Measurements from ENCODE around the gene SPDYE4.

SPDYE4 gene

GRCh38 chr17:8736796-8737195, 21.6 kb downstream of the SPDYE4 start:
- DNase-seq, result no peak

GRCh38 chr17:8736362-8736761, 22.0 kb downstream of the SPDYE4 start:
- no peak for DNase-seq

GRCh38 chr17:8735336-8735939, 22.9 kb downstream of the SPDYE4 start:
- no peak for DNase-seq

GRCh38 chr17:8734876-8735275, 23.5 kb downstream of the SPDYE4 start:
- DNase-seq, result no peak

GRCh38 chr17:8732406-8733085, 25.8 kb downstream of the SPDYE4 start:
- no peak for DNase-seq

- DNase-seq, result no peak
These were observed 28.5 kb downstream of the SPDYE4 start for GRCh38 chr17:8729860-8730259.

- no peak for DNase-seq
These were observed 28.9 kb downstream of the SPDYE4 start for GRCh38 chr17:8729421-8729820.

GRCh38 chr17:8728971-8729370, 29.4 kb downstream of the SPDYE4 start:
- no peak for DNase-seq

GRCh38 chr17:8728251-8728938, 30.0 kb downstream of the SPDYE4 start:
- no peak for DNase-seq

GRCh38 chr17:8726941-8727555, 31.3 kb downstream of the SPDYE4 start:
- DNase-seq, result no peak

- no peak for DNase-seq
These were observed 32.2 kb downstream of the SPDYE4 start for GRCh38 chr17:8725881-8726876.

GRCh38 chr17:8724451-8724850, 33.9 kb downstream of the SPDYE4 start:
- DNase-seq, result no peak

GRCh38 chr17:8720596-8720995, 37.8 kb downstream of the SPDYE4 start:
- DNase-seq, result no peak

GRCh38 chr17:8719291-8720246, 38.8 kb downstream of the SPDYE4 start:
- no peak for DNase-seq

GRCh38 chr17:8718001-8718563, 40.3 kb downstream of the SPDYE4 start:
- DNase-seq, result no peak

GRCh38 chr17:8713878-8714277, 44.5 kb downstream of the SPDYE4 start:
- DNase-seq, result no peak

- no peak for DNase-seq
These were observed 45.0 kb downstream of the SPDYE4 start for GRCh38 chr17:8713315-8713714.

GRCh38 chr17:8712698-8713097, 45.6 kb downstream of the SPDYE4 start:
- no peak for DNase-seq

GRCh38 chr17:8711291-8711690, 47.1 kb downstream of the SPDYE4 start:
- DNase-seq, result no peak

GRCh38 chr17:8710813-8711212, 47.5 kb downstream of the SPDYE4 start:
- no peak for DNase-seq

GRCh38 chr17:8709006-8709405, 49.3 kb downstream of the SPDYE4 start:
- no peak for DNase-seq

Measured in NCI-H2029 treated with DMSO at 0.1 percent for 48 hours (cell line).